Endothelial cell of umbilical vein (primary cell): ENCODE results near the gene HK1. TPM values are rescaled to one million over a fixed set of nuclear protein-coding genes. Genes with fewer than 3 reads are reported as not detected.

ENCODE experiments used
- BruUV-seq: library from RNA; stranded (reverse); fragments of 400-500 nt; replicated peaks from 2 replicates; lab custom pipeline; 2021; lab: Mats Ljungman, UMichigan
- CTCF ChIA-PET: fragments of 300-600, 350-600 bp; sonication (Branson Sonifier 250); formaldehyde crosslinking; loops from one replicate; lab custom pipeline; 2021; ENCODE audit warnings: antibody characterized with exemption, inconsistent platforms; lab: Charles Lee
- POLR2A ChIA-PET: fragments of 300-600, 350-600 bp; sonication (Branson Sonifier 250); formaldehyde crosslinking; loops from one replicate; lab custom pipeline; 2021; ENCODE audit warnings: antibody characterized with exemption, inconsistent platforms; lab: Charles Lee
- DNase-seq: peaks from one replicate; pipeline ENCODE4 v3.0.0-alpha.2; 2011; ENCODE audit warnings: low read depth, low spot score
- FAIRE-seq: peaks from 2 replicates; lab custom pipeline; 2011; peaks lifted over from hg19 to GRCh38; lab: Jason Lieb, UNC
- H2AFZ ChIP-seq: 2 replicates; pipeline ENCODE4 v1.6.0; 2012; ENCODE audit warnings: low read depth, low read length, control low read depth, inconsistent platforms
- H3K27ac ChIP-seq: 2 replicates; pipeline ENCODE4 v1.5.1; 2011; ENCODE audit warnings: low read depth, mild to moderate bottlenecking, control low read depth, low read length, moderate library complexity; ENCODE audit not compliant: insufficient read depth
- H3K27me3 ChIP-seq, 2 experiments: 2 replicates each; pipeline versions ENCODE4 v1.6.0 to v1.6.1; 2011; ENCODE audit warnings: low read length in 2 of 2, mixed read lengths in 1 of 2; ENCODE audit not compliant: control insufficient read depth in 2 of 2, insufficient read depth in 2 of 2
- H3K36me3 ChIP-seq, 2 experiments: 2 replicates in 1 of 2; 3 replicates in 1 of 2; pipeline ENCODE4 v1.5.1; 2011; ENCODE audit warnings: low read length in 2 of 2, mild to moderate bottlenecking in 1 of 2, moderate library complexity in 1 of 2; ENCODE audit not compliant: control insufficient read depth in 2 of 2, insufficient read depth in 2 of 2; ENCODE audit errors: extremely low read depth in 1 of 2
- H3K4me1 ChIP-seq: 3 replicates; pipeline ENCODE4 v1.5.1; 2011; ENCODE audit warnings: mild to moderate bottlenecking, low read length; ENCODE audit not compliant: control insufficient read depth, insufficient read depth; ENCODE audit errors: extremely low read depth
- H3K4me2 ChIP-seq: 2 replicates; pipeline ENCODE4 v1.6.1; 2011; ENCODE audit warnings: low read length, control low read depth, mixed read lengths; ENCODE audit not compliant: insufficient read depth
- H3K4me3 ChIP-seq, 3 experiments: fragments of 200-600 bp in 1 of 3; sonication (generic), shearing (Covaris generic) in 1 of 3; replicated peaks in 1 of 3; 2 replicates each; pipeline ENCODE4 v1.5.1; 2011 to 2016; ENCODE audit warnings: control low read depth in 3 of 3, low read length in 3 of 3, mild to moderate bottlenecking in 2 of 3, inconsistent platforms in 1 of 3, low read depth in 1 of 3, moderate library complexity in 1 of 3; ENCODE audit not compliant: insufficient read depth in 1 of 3
- H3K79me2 ChIP-seq: 2 replicates; pipeline ENCODE4 v1.6.0; 2012; ENCODE audit warnings: low read length, inconsistent platforms; ENCODE audit not compliant: control insufficient read depth, insufficient read depth
- H3K9ac ChIP-seq: replicated peaks from 2 replicates; pipeline ENCODE3; 2011; ENCODE audit warnings: low read length, control low read depth; ENCODE audit not compliant: insufficient read depth; ENCODE audit errors: extremely low read depth
- H3K9me1 ChIP-seq: replicated peaks from 3 replicates; pipeline ENCODE4 v1.6.0; 2011; ENCODE audit warnings: mild to moderate bottlenecking, low read length; ENCODE audit not compliant: control insufficient read depth, insufficient read depth; ENCODE audit errors: extremely low read depth
- H3K9me3 ChIP-seq: replicated peaks from 2 replicates; pipeline ENCODE4 v1.5.1; 2012; ENCODE audit warnings: low read length, inconsistent platforms; ENCODE audit not compliant: control insufficient read depth, insufficient read depth
- H4K20me1 ChIP-seq: replicated peaks from 2 replicates; pipeline ENCODE3; 2011; ENCODE audit warnings: mild to moderate bottlenecking, low read length; ENCODE audit not compliant: control insufficient read depth, insufficient read depth; ENCODE audit errors: extremely low read depth
- CTCF ChIP-seq, 2 donors: IDR thresholded peaks; 1 replicate in 1 of 2; 2 replicates in 1 of 2; pipeline ENCODE4 v1.5.1; 2011; ENCODE audit warnings: low read length in 2 of 2, mild to moderate bottlenecking in 2 of 2, moderate library complexity in 2 of 2, control low read depth in 1 of 2, inconsistent platforms in 1 of 2, low read depth in 1 of 2; ENCODE audit not compliant: insufficient read depth in 1 of 2; ENCODE audit errors: extremely low read depth in 1 of 2
- EZH2 ChIP-seq: IDR thresholded peaks from 2 replicates; pipeline ENCODE4 v1.6.1; 2012; ENCODE audit warnings: borderline replicate concordance, low read depth, mild to moderate bottlenecking, moderate library complexity, low read length, inconsistent platforms; ENCODE audit not compliant: severe bottlenecking
- FOS ChIP-seq: IDR thresholded peaks from 2 replicates; pipeline ENCODE4 v1.6.1; 2011; ENCODE audit warnings: mild to moderate bottlenecking, low read length, moderate library complexity, borderline replicate concordance; ENCODE audit not compliant: insufficient read depth
- GATA2 ChIP-seq: IDR thresholded peaks from 2 replicates; pipeline ENCODE4 v1.7.0; 2011; ENCODE audit warnings: low read depth, mild to moderate bottlenecking, moderate library complexity, mixed read lengths, low read length; ENCODE audit not compliant: insufficient read length, insufficient read depth
- JUN ChIP-seq: IDR thresholded peaks from 2 replicates; pipeline ENCODE4 v1.6.1; 2011; ENCODE audit warnings: borderline replicate concordance, low read depth; ENCODE audit not compliant: insufficient read length, insufficient read depth
- MYC ChIP-seq: IDR thresholded peaks from one replicate; pipeline ENCODE4 v1.6.1; 2011; ENCODE audit warnings: mild to moderate bottlenecking, low read depth, low read length
- POLR2A ChIP-seq: IDR thresholded peaks from 2 replicates; pipeline ENCODE4 v1.6.1; 2012; ENCODE audit warnings: low read depth, mild to moderate bottlenecking, control low read depth, low read length
- POLR2AphosphoS5 ChIP-seq: IDR thresholded peaks from 2 replicates; pipeline ENCODE4 v1.6.1; 2012; ENCODE audit warnings: low read depth, mild to moderate bottlenecking, control low read depth, low read length, moderate library complexity; ENCODE audit not compliant: insufficient read depth
- dilution Hi-C: fragments of 300-500 bp; cut with MboI; formaldehyde crosslinking; loops from one replicate; pipeline ENCODE4 v1.15.0; 2019; ENCODE audit warnings: low sequenced_read_pairs; ENCODE audit not compliant: extremely low pct_ligation_motif_present
- intact Hi-C: fragments of 100-400 bp; cut with micrococcal nuclease; formaldehyde crosslinking; loops from one replicate; pipeline ENCODE4 v1.10.0; 2022
- polyA plus RNA-seq, 4 experiments: library from polyadenylated mRNA; depleted of rRNA in 3 of 4; stranded (reverse) in 3 of 4; unstranded in 1 of 4; fragments of >200 nt; gene quantifications; 2 replicates each; pipeline versions ENCODE4 v1.2.1 to v1.2.3, GENCODE V29; 2011 to 2012; ENCODE audit warnings: missing spikeins in 1 of 4
- total RNA-seq: library from RNA; stranded (reverse); gene quantifications from 2 replicates; pipeline ENCODE4 v1.2.3, GENCODE V29; 2021
- TF ChIP-seq, protein P1 (sequence below): IDR thresholded peaks from 2 replicates; pipeline ENCODE4 v1.6.1; 2011; ENCODE audit not compliant: insufficient read depth, insufficient read length

The HK1 gene
- total and polyA plus RNA-seq, 2 donors (not counting 3 experiments of a cell fraction or from before 2014, with no cell fraction given): 50.8 to 121 TPM

DNA sequence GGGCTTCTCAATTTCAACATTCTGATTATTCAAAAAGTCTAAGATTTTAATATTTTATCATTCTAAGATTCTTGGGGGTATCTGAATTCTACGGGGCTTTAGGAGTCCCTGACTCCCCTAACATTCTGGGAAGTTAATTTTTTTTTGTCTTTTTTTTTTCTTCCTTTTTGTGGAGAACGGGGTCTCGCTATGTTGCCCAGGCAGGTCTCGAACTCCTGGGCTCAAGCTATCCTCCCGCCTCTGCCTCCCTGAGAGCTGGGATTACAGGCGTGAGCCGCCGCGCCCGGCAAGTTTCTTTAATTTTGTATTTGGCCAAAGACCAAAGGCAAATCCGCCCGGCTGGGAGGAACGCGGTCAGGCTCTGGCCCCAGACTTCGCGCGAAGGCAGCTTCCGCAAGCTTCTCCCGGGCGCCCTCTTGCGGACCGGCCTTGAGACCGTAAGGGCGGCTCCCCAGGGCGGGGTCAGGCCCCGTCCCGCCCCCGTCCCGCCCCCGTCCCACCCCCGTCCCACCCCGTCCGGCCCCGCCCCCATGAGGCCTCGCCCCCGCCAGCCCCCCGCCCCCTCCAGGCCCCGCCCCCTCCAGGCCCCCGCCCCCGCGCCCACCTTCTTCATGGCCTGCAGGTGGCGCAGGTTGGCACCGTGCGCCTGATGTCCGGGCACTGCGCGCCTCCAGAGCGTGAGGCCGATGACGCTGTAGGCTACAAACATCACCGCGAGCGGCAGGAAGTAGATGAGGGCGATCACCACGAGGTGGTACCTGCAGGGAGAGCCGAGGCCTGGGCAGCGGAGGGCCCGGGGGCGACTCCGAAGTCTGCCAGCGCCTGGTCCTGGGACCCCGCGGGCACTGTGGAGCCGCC is 130.3 kb downstream of the HK1 start:
- intact Hi-C loops: loop anchor here (1.0 kb wide), 3 partner anchors 99 to 231 kb away; no protein-coding TSS in a partner anchor
- ChIA-PET POLR2A (interaction anchor here (0.8 kb wide), 1 partner anchor 284 kb away, joined by 3 read pairs; no protein-coding TSS in a partner anchor), CTCF (interaction anchor here (0.6 to 3.6 kb wide), 40 partner anchors 9 to 550 kb away, joined by 3 to 86 read pairs (median 6); partner anchors contain the start of genes TACR2 and TSPAN15)
- TF ChIP-seq JUN (no peak), CTCF (IDR thresholded peaks at IDR 0.05; ENCODE audit: extremely low read depth in 1 of 2, insufficient read depth in 1 of 2, low read depth in 1 of 2, low read length in 2 of 2) (peak; percentile 31 to 76), EZH2 (no peak), GATA2 (no peak), POLR2AphosphoS5 (peak; percentile 64), FOS (no peak), MYC (peak; percentile 8), POLR2A (peak; percentile 17)
- TF ChIP-seq, protein P1, sequence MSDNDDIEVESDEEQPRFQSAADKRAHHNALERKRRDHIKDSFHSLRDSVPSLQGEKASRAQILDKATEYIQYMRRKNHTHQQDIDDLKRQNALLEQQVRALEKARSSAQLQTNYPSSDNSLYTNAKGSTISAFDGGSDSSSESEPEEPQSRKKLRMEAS: peak; percentile 60
- DNase-seq (peak; percentile 80), FAIRE-seq (peak; percentile 90)
- H3K27ac ChIP-seq: peak overlapping the region; percentile 20
- H3K9ac ChIP-seq: peak overlapping the region; percentile 57
- H2AFZ ChIP-seq: peak overlapping the region; percentile 51
- H3K27me3 ChIP-seq: no peaks in the 10 kb centered on the region
- no peaks in the 10 kb centered on the region for H3K36me3 ChIP-seq
- H4K20me1 ChIP-seq: no peaks in the 10 kb centered on the region
- H3K4me3 ChIP-seq: peak overlapping the region in 2 of 3 experiments; percentile 23 to 26
- no TSS peak for BruUV-seq
- dilution Hi-C loops: no loop called here
- no peaks in the 10 kb centered on the region for H3K9me3 ChIP-seq
- peaks cover 17% of the 10 kb centered on the region for H3K4me1 ChIP-seq
- peak overlapping the region; percentile 63 for H3K4me2 ChIP-seq
- no peaks in the 10 kb centered on the region for H3K79me2 ChIP-seq
- no peaks in the 10 kb centered on the region for H3K9me1 ChIP-seq
